Stimulated activated CD8-positive, alpha-beta memory T cell treated with anti-CD3 and anti-CD28 coated beads, Interleukin-12 subunit alpha, Interleukin-12 subunit beta, amount 100 ng/mL, for 1 hour (primary cell): ENCODE measurements around the gene SLC6A6.
"Not testable (repeated sequence)": the region's sequence is repeated elsewhere in the genome, so short reads cannot be mapped to it uniquely, and the experiment has no call there.

Experiments
- DNase-seq: peaks from one replicate; pipeline ENCODE4 v3.0.0-alpha.2; 2020; ENCODE audit warnings: low read depth

SLC6A6 gene

DNA sequence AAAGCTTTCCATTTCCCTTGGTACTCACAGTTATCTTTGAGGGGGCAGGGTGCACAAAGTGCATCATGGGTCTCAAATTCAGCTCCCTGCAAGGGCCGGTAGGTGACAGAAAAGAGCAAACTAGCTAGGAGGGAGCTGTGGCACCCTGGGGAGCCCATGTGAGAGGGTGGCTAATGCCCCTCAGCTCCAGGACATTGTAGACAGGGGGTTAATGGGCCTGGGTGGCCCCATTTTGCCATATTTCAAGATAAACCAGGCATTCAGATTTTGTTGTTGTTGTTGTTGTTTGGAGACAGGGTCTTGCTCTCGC is 3.7 kb upstream of the SLC6A6 start:
- DNase-seq, result no peak

GRCh38 chr3:14401692-14402303 is 608 bp upstream of the SLC6A6 start:
- DNase-seq, result no peak

GRCh38 chr3:14403619-14404155 is 1.3 kb downstream of the SLC6A6 start:
- DNase-seq, result no peak

DNA sequence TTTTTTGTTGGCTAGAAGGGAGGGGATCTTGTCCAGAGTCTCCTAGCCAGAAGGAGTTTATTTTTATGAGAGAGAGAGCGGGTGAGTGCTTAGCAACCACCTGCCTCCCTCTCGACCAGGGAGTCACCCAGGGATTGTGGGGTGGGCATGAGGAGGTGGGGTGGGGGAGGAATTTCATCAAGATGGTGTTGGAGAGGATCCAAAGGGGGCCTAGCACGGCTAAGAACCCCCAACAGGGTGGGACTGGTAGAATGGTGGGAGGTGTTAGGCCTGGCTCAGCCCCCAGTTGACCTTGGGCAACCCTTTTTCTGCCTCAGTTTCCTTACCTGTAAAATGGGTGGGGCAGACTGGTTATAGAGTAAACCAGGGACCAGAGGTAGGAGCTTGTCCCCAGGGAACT is 1.8 kb downstream of the SLC6A6 start:
- no peak for DNase-seq

GRCh38 chr3:14404631-14405359 is 2.4 kb downstream of the SLC6A6 start:
- no peak for DNase-seq

- DNase-seq, result no peak
These were observed 3.2 kb downstream of the SLC6A6 start for GRCh38 chr3:14405360-14406238.

GRCh38 chr3:14406336-14406735 is 3.9 kb downstream of the SLC6A6 start:
- DNase-seq, result no peak

DNA sequence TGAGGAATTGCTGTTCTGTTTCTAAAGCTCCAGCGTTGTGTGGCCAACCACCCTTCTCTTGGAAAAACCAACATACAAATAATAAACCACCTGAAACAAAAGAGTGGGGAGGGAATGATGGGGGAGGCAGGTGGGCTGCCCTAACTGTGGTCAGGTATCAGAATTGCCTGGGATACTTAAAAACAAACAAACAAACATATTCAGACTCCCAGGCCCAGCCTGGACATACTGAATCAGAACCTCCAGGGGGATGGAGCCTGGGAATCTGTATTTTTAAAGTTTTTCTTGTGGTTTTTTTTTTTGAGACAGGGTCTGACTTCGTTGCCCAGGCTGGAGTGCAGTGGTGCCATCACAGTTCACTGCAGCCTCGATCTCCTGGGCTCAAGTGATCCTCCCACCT is 4.4 kb downstream of the SLC6A6 start:
- no peak for DNase-seq

DNA sequence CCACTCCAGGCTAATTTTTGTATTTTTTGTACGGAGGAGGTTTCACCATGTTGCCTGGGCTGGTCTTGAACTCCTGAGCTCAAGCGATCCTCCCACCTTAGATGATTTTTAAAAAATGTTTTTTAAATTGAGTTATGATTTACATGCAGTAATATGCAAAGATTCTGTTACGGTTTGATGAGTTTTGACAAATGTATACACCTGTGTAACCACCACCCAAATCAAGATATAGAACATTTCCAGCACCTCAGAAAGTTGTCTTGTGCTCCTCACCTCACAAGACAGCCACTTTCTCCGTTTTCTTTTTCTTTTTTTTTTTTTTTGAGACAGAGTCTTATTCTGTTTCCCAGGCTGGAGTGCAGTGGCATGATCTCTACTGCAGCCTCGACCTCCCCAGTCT is 4.8 kb downstream of the SLC6A6 start:
- DNase-seq, result no peak

GRCh38 chr3:14409779-14410063 is 7.3 kb downstream of the SLC6A6 start:
- DNase-seq, result not testable (repeated sequence)

- no peak for DNase-seq
These were observed 7.7 kb downstream of the SLC6A6 start for GRCh38 chr3:14410106-14410502.

- no peak for DNase-seq
These were observed 8.2 kb downstream of the SLC6A6 start for GRCh38 chr3:14410503-14411165.

- DNase-seq, result no peak
These were observed 8.7 kb downstream of the SLC6A6 start for GRCh38 chr3:14411166-14411526.

GRCh38 chr3:14411988-14412387 is 9.6 kb downstream of the SLC6A6 start:
- DNase-seq, result no peak

GRCh38 chr3:14412831-14413380 is 10.5 kb downstream of the SLC6A6 start:
- DNase-seq, result no peak

- no peak for DNase-seq
These were observed 11.1 kb downstream of the SLC6A6 start for GRCh38 chr3:14413381-14414071.

DNA sequence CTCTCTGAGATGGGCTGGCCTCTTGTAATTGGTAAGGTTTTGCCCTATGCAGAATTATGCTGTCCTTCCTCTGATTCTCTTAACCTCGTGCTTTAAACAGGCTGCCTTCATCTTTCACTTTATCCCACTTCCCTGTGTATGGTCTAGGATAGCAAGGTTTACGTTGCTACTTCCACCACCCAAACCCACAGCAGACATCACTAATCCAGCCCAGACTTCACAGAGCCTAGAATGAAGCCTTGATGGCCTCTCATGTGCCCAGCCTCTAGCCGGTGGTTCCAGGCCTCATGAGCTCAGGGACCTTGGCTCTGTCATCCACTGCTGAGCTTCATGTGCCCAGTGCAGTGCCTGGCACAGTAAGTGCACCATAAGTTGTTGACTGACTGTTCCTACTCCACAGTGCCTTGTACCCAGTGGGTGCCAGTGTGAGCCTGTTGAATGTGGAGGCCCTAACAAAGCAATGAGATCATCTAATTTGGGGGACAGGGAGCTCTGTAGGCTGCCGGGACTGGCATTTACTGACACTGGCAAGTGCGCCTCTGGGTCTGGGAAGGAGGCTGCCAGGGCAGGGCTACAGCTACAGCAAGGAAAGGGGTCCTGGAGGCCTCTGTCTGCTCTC is 12.5 kb downstream of the SLC6A6 start:
- no peak for DNase-seq

DNA sequence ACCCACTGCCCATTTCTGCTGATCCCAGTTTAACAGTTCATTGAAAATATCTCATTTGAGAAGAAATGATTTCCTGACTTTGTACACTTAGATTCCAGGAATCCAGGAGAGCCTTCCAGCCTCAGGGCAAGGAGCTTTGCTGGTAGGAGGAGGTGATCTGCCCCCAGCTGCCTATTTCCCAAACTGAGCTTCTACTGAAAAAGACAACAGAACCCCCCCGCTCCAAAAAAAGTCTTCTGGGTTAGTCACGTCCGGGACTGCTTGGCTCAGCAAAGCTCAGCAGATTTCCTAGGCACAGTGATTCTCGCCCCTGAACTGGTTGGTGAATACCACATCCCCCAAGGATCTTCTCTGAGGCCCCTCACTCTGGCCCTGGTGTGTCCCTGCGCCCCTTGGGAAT is 13.1 kb downstream of the SLC6A6 start:
- DNase-seq, result no peak

- no peak for DNase-seq
These were observed 14.0 kb downstream of the SLC6A6 start for GRCh38 chr3:14416453-14416852.

DNA sequence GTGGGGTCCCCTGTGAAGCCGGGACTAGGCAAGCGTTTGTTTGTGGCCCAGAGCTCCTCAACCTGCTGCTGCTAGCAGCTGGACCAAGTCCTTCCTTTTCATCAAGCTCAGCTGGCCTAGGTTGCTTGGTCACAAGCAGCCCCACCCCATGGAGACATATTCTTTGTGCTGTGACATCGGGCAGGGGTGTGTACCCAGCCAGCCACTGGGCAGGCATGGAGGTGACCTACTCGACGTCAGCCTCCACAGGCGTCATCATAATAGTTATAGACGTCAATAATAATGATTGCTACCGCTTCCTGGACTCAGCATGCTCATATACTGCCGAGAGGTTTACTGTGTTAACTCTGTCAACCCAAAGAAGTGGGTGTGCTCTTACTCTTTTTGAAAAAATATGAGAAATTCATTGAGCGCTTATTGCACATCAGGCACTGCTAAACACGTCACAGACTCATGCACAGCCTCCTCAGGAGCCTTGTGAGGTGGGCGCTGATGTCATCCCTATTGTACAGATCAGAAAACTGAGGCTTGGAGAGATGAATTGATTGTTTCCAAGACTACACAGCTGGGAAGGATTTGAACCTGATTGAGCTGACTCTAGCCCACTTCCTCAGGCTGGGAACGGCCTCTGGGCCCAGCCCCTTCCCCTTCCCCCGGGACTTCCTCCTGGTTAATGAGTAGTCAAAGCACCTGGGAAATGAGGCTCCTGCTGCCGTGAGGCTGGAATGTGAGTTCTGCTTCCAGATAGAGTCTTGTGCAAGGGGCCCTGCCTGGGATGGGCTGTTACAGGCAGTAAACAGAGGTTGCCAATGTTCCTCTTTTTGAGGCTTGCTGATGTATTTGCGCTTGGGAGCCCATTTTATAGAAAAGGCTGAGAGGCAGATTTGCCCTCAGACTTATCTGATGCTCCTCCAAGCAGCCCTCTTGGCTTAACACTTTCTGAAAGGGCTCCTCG is 16.2 kb downstream of the SLC6A6 start:
- DNase-seq, result no peak
